WTC11 (cell line): ENCODE data around the gene ARHGAP26. TPM values are rescaled to one million over a fixed set of nuclear protein-coding genes. Genes with fewer than 3 reads are reported as not detected.

Experiments
- ARID4B ChIP-seq: sonication (generic); formaldehyde crosslinking; IDR thresholded peaks from 2 replicates; pipeline ENCODE4 v1.8.0; 2023; ENCODE audit warnings: missing genetic modification reagents, mild to moderate bottlenecking, borderline replicate concordance
- ATF2 ChIP-seq: sonication (generic); formaldehyde crosslinking; IDR thresholded peaks from 2 replicates; pipeline ENCODE4 v1.8.1; 2022; ENCODE audit warnings: low read depth, missing genetic modification reagents, borderline replicate concordance
- KAT7 ChIP-seq: sonication (generic); formaldehyde crosslinking; IDR thresholded peaks from 2 replicates; pipeline ENCODE4 v1.8.1; 2023; ENCODE audit warnings: missing genetic modification reagents, mild to moderate bottlenecking, borderline replicate concordance
- RORB ChIP-seq: fragments of 250-450 bp; sonication (Bioruptor Pico); IDR thresholded peaks from 2 replicates; pipeline ENCODE4 v1.9.0; 2021; ENCODE audit warnings: mild to moderate bottlenecking
- TEAD1 ChIP-seq: sonication (generic); formaldehyde crosslinking; IDR thresholded peaks from 2 replicates; pipeline ENCODE4 v1.8.0; 2022; ENCODE audit warnings: mild to moderate bottlenecking, missing genetic modification reagents
- ZNF219 ChIP-seq: sonication (generic); formaldehyde crosslinking; IDR thresholded peaks from 2 replicates; pipeline ENCODE4 v1.8.0; 2023; ENCODE audit warnings: missing genetic modification reagents, mild to moderate bottlenecking, borderline replicate concordance
- ZNF232 ChIP-seq: sonication (generic); formaldehyde crosslinking; IDR thresholded peaks from 2 replicates; pipeline ENCODE4 v1.8.0; 2022; ENCODE audit warnings: mild to moderate bottlenecking, missing genetic modification reagents
- ZNF263 ChIP-seq: sonication (generic); formaldehyde crosslinking; IDR thresholded peaks from 2 replicates; pipeline ENCODE4 v1.8.1; 2022; ENCODE audit warnings: low read depth, mild to moderate bottlenecking, moderate library complexity, missing genetic modification reagents
- ZNF423 ChIP-seq: fragments of 250-450 bp; sonication (Bioruptor Pico); IDR thresholded peaks from 2 replicates; pipeline ENCODE4 v2.1.2; 2022; ENCODE audit warnings: mild to moderate bottlenecking, moderate library complexity
- ZNF532 ChIP-seq: fragments of 250-450 bp; sonication (Bioruptor Pico); IDR thresholded peaks from 2 replicates; pipeline ENCODE4 v1.9.0; 2021; ENCODE audit warnings: mild to moderate bottlenecking, borderline replicate concordance
- ZSCAN18 ChIP-seq: fragments of 250-450 bp; sonication (Bioruptor Pico); IDR thresholded peaks from 2 replicates; pipeline ENCODE4 v2.1.2; 2022; ENCODE audit warnings: mild to moderate bottlenecking, moderate library complexity
- total RNA-seq: library from RNA; stranded (reverse); gene quantifications from 3 replicates; pipeline ENCODE4 v1.2.3, GENCODE V29; 2021
- TF ChIP-seq, protein P1 (sequence below): sonication (generic); formaldehyde crosslinking; IDR thresholded peaks from 2 replicates; pipeline ENCODE4 v1.8.0; 2022; ENCODE audit warnings: mild to moderate bottlenecking, missing genetic modification reagents
- TF ChIP-seq, protein P2 (sequence below): fragments of 250-450 bp; sonication (Bioruptor Pico); conservative IDR thresholded peaks from 2 replicates; pipeline ENCODE4 v1.9.0; 2021; ENCODE audit warnings: mild to moderate bottlenecking

Gene ARHGAP26
- total RNA-seq, 1 experiment from 2014 or later: 22.3 TPM

- peak; percentile 22; the same call in 1 of the 2 replicates for TF ChIP-seq ARID4B (CRISPR knock-in tag)
- TF ChIP-seq ZNF263 (CRISPR knock-in tag): no peak
- TF ChIP-seq ZNF532 (CRISPR knock-in tag): no peak
- no peak for TF ChIP-seq ZNF219 (CRISPR knock-in tag)
- TF ChIP-seq RORB: no peak
- TF ChIP-seq, protein P1, sequence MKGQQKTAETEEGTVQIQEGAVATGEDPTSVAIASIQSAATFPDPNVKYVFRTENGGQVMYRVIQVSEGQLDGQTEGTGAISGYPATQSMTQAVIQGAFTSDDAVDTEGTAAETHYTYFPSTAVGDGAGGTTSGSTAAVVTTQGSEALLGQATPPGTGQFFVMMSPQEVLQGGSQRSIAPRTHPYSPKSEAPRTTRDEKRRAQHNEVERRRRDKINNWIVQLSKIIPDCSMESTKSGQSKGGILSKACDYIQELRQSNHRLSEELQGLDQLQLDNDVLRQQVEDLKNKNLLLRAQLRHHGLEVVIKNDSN (CRISPR knock-in tag): peak; percentile 21; the same call in 1 of the 2 replicates
- peak; percentile 65; the same call in 1 of the 2 replicates for TF ChIP-seq ZNF232 (CRISPR knock-in tag)
- no peak for TF ChIP-seq TEAD1
- no peak for TF ChIP-seq KAT7 (CRISPR knock-in tag)
- TF ChIP-seq ZSCAN18 (CRISPR knock-in tag): no peak
- TF ChIP-seq ATF2 (CRISPR knock-in tag): no peak
- TF ChIP-seq ZNF423 (CRISPR knock-in tag): peak; percentile 28; the same call in 1 of the 2 replicates
- TF ChIP-seq, protein P2, sequence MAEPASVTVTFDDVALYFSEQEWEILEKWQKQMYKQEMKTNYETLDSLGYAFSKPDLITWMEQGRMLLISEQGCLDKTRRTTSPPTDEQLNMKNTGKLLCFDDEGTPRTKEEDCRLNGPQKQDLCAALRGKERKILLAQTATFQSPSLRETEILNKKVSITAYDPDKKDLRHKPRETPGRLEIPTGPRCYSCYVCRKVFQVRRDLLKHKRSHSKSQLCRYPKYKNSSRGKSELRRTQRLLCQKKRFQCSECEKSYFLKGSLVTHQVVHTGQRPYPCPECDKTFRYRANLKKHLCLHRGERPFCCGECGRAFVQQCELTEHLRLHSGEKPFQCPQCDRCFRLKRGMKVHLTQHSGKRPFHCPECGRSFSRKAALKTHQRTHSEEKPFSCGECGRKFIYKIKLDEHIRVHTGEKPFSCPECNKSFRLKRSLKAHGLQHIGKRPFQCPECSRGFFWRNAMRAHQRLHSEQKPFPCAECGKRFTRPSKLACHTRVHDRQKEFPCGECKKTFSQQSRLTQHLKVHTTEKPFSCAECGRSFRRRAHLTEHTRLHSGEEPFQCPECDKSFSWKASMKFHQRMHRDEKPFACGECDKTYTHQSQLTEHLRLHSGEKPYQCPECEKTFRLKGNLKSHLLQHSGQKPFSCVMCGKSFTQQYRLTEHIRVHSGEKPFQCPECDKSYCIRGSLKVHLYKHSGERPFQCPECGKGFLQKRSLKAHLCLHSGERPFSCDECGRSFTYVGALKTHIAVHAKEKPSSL: no peak
Observed at GRCh38 chr5:142770650-142771609, 753 bp downstream of the ARHGAP26 start (continued).
